Measurements from ENCODE around the gene PAEP.
"Not testable (repeated sequence)": the region's sequence is repeated elsewhere in the genome, so short reads cannot be mapped to it uniquely, and the experiment has no call there.

The PAEP gene

DNA sequence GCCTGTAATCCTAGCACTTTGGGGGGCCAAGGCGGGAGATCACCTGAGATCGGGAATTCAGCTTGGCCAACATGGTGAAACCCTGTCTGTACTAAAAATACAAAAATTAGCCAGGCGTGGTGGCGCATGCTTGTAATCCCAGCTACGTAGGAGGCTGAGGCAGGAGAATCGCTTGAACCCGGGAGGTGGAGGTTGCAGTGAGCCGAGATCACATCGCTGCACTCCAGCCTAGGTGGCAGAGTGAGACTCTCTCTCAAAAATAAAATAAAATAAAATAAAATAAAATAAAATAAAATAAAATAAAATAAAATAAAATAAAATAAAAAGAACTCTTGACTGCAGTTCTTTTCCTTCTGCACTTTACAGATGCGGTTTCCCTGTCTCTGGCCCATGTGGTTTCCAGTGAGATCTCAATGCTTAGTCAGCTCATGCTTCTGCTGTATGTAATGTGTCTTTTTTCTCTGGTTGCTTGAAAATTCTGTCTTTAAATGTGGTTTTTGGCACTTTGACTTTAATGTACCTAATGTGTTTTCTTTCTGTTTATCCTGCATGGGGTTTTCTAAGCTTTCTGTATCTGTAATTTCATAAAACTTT lies 32.6 kb upstream of the PAEP start:
- H3K27me3 ChIP-seq (ENCODE audit: control insufficient read depth, insufficient read depth, low read length); H3K4me3 ChIP-seq (ENCODE audit: low read length); H3K27ac ChIP-seq (ENCODE audit: low read length); H3K9me3 ChIP-seq (ENCODE audit: control insufficient read depth, low read depth, low read length); H3K4me1 ChIP-seq (ENCODE audit: control insufficient read depth, low read depth, low read length); H3K9ac ChIP-seq (ENCODE audit: low read length); H3K36me3 ChIP-seq (ENCODE audit: control insufficient read depth, low read depth, low read length): not testable (repeated sequence)

DNA sequence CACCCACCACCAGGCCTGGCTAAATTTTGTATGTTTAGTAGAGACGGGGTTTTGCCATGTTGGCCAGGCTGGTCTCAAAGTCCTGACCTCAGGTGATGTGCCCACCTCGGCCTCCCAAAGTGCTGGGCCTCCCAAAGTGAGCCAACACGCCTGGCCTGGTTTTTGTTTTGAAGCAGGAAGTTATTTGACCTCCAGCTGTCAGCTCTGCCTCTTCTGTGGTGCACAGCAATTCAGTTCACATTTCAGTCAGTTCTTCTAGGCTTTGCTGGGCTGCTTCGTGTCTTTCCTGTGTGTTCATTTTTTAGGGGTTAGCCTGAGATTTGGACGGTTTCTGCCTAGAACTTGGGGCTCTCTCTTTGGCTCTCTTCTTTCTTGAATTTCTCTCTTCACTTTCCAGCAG lies 31.4 kb upstream of the PAEP start:
- Histone ChIP-seq H3K27ac (ENCODE audit: low read length) (no peak overlapping the region), H3K4me3 (ENCODE audit: low read length) (no peak overlapping the region), H3K9ac (ENCODE audit: low read length) (no peak overlapping the region), H3K36me3 (ENCODE audit: control insufficient read depth, low read depth, low read length) (no peaks in the 10 kb centered on the region), H3K9me3 (ENCODE audit: control insufficient read depth, low read depth, low read length) (no peaks in the 10 kb centered on the region), H3K4me1 (ENCODE audit: control insufficient read depth, low read depth, low read length) (peaks cover 5% of the 10 kb centered on the region), H3K27me3 (ENCODE audit: control insufficient read depth, insufficient read depth, low read length) (no peaks in the 10 kb centered on the region)

DNA sequence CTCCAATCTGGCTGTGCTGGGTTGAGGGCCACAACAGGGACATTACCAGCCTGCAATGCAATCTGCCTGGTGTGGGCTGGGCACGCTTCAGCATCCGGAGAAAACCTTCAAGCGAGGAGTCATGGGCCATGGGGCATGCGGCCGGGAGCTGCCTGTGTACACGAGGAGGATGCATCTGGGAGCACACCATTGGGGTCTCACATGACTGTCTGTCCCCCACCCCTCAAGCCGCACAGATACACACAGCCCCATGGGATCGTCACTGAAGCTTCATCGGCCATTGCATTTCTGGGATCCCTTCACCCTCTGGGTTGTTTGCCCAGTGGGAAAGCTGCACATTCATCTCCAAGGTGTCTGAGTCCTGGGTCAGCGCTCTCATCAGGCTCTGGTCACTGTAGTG lies 30.5 kb upstream of the PAEP start:
- peaks cover 5% of the 10 kb centered on the region for H3K4me1 ChIP-seq (ENCODE audit: control insufficient read depth, low read depth, low read length)
- no peak overlapping the region for H3K27ac ChIP-seq (ENCODE audit: low read length)
- no peak overlapping the region for H3K4me3 ChIP-seq (ENCODE audit: low read length)
- no peak overlapping the region for H3K9ac ChIP-seq (ENCODE audit: low read length)
- H3K27me3 ChIP-seq (ENCODE audit: control insufficient read depth, insufficient read depth, low read length), result no peaks in the 10 kb centered on the region
- H3K9me3 ChIP-seq (ENCODE audit: control insufficient read depth, low read depth, low read length), result no peaks in the 10 kb centered on the region
- no peaks in the 10 kb centered on the region for H3K36me3 ChIP-seq (ENCODE audit: control insufficient read depth, low read depth, low read length)

DNA sequence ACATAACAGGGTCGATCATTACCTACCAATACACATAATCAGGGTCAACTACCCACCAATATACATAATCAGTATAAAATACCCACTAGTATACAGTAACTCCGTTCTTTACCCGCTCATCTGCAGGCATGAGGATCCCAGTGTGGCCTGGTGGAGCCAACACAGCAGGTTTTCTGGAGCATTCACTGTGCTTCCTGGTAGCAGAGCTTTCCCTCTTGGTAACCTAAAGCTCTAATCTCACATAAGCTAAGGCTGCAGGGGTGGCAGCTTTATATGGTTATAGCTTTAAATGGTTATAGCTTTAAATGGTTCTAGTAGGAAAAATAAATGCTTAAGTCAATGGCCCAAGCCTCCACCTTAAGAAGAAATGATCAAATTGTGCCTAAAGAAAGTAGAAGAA lies 28.4 kb upstream of the PAEP start:
- no peaks in the 10 kb centered on the region for H3K9me3 ChIP-seq (ENCODE audit: control insufficient read depth, low read depth, low read length)
- H3K27me3 ChIP-seq (ENCODE audit: control insufficient read depth, insufficient read depth, low read length), result no peaks in the 10 kb centered on the region
- H3K4me1 ChIP-seq (ENCODE audit: control insufficient read depth, low read depth, low read length), result no peaks in the 10 kb centered on the region
- H3K36me3 ChIP-seq (ENCODE audit: control insufficient read depth, low read depth, low read length), result no peaks in the 10 kb centered on the region
- H3K4me3 ChIP-seq (ENCODE audit: low read length), result no peak overlapping the region
- no peak overlapping the region for H3K27ac ChIP-seq (ENCODE audit: low read length)
- H3K9ac ChIP-seq (ENCODE audit: low read length), result no peak overlapping the region

DNA sequence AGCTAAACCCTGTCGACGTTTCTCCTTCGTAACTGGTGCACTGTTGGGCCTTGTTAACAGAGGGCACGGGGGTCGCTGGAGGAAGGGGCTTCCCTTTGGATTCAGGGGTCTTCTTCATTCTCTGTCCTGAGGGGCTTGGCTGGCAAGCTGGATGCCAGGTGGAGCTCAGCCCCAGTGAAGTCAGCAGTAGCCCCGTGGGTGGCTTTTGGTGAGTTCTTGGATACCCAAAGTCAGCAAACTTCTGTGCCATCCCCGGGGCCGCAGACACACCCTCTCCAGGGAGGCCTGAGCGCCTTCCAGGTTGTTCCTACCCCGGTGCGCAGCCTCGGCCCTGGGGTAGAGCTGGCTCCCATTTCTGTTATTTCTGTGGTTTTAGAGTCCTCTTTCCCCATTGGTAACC lies 27.9 kb upstream of the PAEP start:
- H3K36me3 ChIP-seq (ENCODE audit: control insufficient read depth, low read depth, low read length), result no peaks in the 10 kb centered on the region
- no peak overlapping the region for H3K4me3 ChIP-seq (ENCODE audit: low read length)
- H3K9ac ChIP-seq (ENCODE audit: low read length), result no peak overlapping the region
- H3K4me1 ChIP-seq (ENCODE audit: control insufficient read depth, low read depth, low read length), result no peaks in the 10 kb centered on the region
- no peaks in the 10 kb centered on the region for H3K27me3 ChIP-seq (ENCODE audit: control insufficient read depth, insufficient read depth, low read length)
- no peak overlapping the region for H3K27ac ChIP-seq (ENCODE audit: low read length)
- no peaks in the 10 kb centered on the region for H3K9me3 ChIP-seq (ENCODE audit: control insufficient read depth, low read depth, low read length)

DNA sequence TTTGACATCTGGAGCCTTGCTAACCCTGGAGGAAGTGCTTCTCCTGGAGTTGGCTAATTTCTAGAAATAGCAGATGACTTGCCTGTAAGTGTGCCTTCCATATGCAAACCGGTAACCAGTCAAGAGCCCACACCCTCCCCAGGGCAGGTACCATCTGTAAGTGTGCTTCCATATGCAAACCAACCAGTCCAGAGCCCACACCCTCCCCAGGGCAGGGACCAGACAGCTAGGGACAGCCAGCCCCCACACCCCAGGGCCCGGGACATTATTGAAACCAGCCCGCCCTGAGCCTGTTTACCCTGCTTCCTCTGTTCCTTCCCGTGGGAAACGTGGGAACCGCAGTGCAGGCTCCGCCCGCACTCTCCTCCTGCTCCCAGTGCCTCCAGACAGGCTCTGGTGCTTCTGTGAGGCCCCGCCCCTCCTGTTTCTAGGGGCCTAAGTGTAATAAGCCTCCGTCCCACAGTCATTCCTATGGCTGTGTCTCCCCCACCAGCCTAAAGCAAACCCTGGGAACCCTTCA lies 27.3 kb upstream of the PAEP start:
- H3K36me3 ChIP-seq (ENCODE audit: control insufficient read depth, low read depth, low read length); H3K4me1 ChIP-seq (ENCODE audit: control insufficient read depth, low read depth, low read length); H3K9ac ChIP-seq (ENCODE audit: low read length); H3K4me3 ChIP-seq (ENCODE audit: low read length); H3K27me3 ChIP-seq (ENCODE audit: control insufficient read depth, insufficient read depth, low read length); H3K27ac ChIP-seq (ENCODE audit: low read length); H3K9me3 ChIP-seq (ENCODE audit: control insufficient read depth, low read depth, low read length): not testable (repeated sequence)

DNA sequence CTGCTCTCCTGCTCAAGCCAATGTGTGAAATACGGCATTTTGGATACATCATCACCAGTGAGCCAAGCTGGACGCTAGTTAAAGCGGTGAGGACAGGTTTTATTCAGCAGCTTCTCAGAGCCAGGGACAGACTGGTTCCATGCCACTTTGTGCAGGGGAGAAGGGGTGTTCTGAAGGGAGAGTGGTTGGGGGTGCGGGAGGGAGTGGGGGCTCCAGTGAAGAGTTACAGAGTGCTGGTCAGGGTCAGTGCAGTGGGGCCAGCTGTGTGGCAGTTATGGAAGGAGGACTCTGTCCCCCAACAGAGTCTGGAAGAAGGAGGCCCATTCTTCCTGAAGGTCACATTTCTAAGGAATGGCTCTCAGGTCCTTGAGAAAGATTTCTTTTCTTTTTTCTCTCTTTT lies 26.7 kb upstream of the PAEP start:
- H3K27me3 ChIP-seq (ENCODE audit: control insufficient read depth, insufficient read depth, low read length); H3K9me3 ChIP-seq (ENCODE audit: control insufficient read depth, low read depth, low read length); H3K4me1 ChIP-seq (ENCODE audit: control insufficient read depth, low read depth, low read length); H3K4me3 ChIP-seq (ENCODE audit: low read length); H3K9ac ChIP-seq (ENCODE audit: low read length); H3K27ac ChIP-seq (ENCODE audit: low read length); H3K36me3 ChIP-seq (ENCODE audit: control insufficient read depth, low read depth, low read length): not testable (repeated sequence)

DNA sequence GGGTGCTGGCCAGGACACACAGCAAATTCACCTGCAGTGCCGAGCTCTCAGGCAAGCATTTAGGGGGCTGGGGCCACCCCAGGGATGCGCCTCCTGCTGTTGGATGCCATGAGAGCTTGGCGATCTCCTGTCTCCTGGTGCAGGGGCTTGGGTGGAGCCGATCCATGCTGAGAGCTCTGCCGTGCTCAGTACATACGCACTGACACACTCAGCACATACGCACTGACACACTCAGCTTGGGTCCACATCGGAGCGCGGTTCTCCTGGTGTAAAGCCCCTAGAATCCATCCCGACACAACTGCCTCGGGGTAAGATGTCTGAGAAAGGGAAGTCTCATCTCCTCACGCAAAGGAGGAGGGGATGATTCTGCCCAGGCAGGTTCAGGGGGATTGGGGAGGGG lies 25.9 kb upstream of the PAEP start:
- H3K9ac ChIP-seq (ENCODE audit: low read length), result not testable (repeated sequence)

DNA sequence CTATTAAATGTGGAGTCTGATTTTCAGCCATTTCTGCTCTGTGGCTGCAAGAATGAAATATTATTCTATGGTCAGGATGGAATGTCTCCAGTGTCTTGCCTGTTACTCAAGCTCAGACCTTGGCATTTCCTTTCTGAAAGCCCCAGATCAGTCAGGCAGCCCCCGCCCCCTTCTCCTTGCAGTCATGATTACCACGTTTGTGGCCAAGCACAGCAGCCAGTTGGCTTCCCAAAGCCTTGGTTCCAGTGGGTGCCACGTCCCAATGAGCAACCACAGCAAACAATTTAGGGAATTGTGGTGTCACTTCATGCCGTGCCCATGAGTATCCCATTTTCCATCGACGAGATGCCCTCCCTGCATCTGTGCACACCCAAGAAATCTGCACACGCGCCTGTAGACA lies 25.3 kb upstream of the PAEP start:
- Histone ChIP-seq H3K27me3 (ENCODE audit: control insufficient read depth, insufficient read depth, low read length) (no peaks in the 10 kb centered on the region), H3K4me3 (ENCODE audit: low read length) (no peak overlapping the region), H3K27ac (ENCODE audit: low read length) (no peak overlapping the region), H3K4me1 (ENCODE audit: control insufficient read depth, low read depth, low read length) (no peaks in the 10 kb centered on the region), H3K9me3 (ENCODE audit: control insufficient read depth, low read depth, low read length) (no peaks in the 10 kb centered on the region), H3K9ac (ENCODE audit: low read length) (no peak overlapping the region), H3K36me3 (ENCODE audit: control insufficient read depth, low read depth, low read length) (no peaks in the 10 kb centered on the region)

More for the DNA sequence above, 25.9 kb upstream of the PAEP start:
- not testable (repeated sequence) for H3K27ac ChIP-seq (ENCODE audit: low read length); H3K27me3 ChIP-seq (ENCODE audit: control insufficient read depth, insufficient read depth, low read length); H3K9me3 ChIP-seq (ENCODE audit: control insufficient read depth, low read depth, low read length); H3K36me3 ChIP-seq (ENCODE audit: control insufficient read depth, low read depth, low read length); H3K4me3 ChIP-seq (ENCODE audit: low read length); H3K4me1 ChIP-seq (ENCODE audit: control insufficient read depth, low read depth, low read length)

DNA sequence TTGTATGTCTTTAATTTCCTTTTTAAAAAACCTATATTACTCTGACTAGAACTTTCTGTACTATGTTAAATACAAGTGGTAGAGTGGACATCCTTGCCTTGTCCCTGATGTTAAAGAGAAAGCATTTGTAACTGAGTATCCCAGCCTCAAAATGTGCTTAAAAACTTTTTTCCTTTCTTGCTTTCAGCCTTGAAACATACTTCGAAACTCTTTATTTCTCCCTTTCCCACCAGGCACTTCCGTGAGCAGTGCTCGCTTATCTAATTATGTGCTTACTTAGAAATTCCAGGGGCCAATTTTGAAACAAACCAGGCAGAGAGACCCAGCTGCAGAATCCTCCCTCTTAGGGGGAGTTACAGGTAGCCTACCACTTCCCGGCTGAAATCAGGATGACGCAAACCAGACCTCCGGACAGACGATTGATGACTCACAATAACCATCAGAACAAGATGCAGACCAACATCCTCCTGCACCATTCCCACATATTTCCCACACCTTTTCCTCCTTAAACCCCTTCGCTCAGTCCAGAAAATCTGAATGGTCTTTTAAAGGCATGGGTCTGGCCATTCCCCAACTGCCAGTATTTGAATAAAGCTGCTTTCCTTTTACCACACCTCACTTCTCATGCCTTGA lies 18.2 kb upstream of the PAEP start:
- H3K4me1 ChIP-seq (ENCODE audit: control insufficient read depth, low read depth, low read length); H3K36me3 ChIP-seq (ENCODE audit: control insufficient read depth, low read depth, low read length); H3K27me3 ChIP-seq (ENCODE audit: control insufficient read depth, insufficient read depth, low read length); H3K9ac ChIP-seq (ENCODE audit: low read length); H3K9me3 ChIP-seq (ENCODE audit: control insufficient read depth, low read depth, low read length); H3K27ac ChIP-seq (ENCODE audit: low read length); H3K4me3 ChIP-seq (ENCODE audit: low read length): not testable (repeated sequence)

DNA sequence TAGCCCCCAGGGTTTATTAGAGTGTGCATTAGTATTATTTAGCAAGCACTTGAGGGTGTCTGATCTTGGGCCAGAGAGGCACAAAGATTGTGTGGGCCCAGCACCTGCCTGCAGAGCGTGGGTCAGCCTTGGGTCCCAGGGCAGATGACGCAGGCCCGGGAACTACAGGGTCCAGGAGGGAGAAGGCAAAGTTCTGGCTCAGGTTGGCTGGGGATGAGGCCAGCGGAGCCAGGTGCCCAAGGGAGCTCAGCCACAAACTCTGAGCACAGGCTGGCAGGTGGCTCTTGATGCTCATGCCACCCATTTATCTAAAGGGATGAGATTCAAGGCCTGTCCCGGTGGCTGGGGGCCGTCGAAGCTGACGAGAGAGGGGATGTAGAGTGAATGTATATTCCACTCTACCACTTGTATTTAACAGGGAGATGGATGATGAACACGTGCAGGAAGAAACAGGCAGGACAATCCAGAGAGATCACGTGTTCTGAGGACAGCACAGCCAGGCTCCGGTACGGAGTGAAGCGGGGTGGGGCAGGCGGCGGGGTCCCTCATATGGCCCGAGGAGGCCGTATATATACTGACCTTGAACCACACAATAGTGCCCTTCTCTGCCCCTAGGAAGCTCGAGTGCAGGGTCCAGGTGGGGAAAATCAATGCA lies 16.4 kb upstream of the PAEP start:
- Histone ChIP-seq H3K27me3 (ENCODE audit: control insufficient read depth, insufficient read depth, low read length) (no peaks in the 10 kb centered on the region), H3K4me3 (ENCODE audit: low read length) (no peak overlapping the region), H3K9ac (ENCODE audit: low read length) (no peak overlapping the region), H3K36me3 (ENCODE audit: control insufficient read depth, low read depth, low read length) (no peaks in the 10 kb centered on the region), H3K27ac (ENCODE audit: low read length) (no peak overlapping the region), H3K4me1 (ENCODE audit: control insufficient read depth, low read depth, low read length) (no peaks in the 10 kb centered on the region), H3K9me3 (ENCODE audit: control insufficient read depth, low read depth, low read length) (no peaks in the 10 kb centered on the region)

DNA sequence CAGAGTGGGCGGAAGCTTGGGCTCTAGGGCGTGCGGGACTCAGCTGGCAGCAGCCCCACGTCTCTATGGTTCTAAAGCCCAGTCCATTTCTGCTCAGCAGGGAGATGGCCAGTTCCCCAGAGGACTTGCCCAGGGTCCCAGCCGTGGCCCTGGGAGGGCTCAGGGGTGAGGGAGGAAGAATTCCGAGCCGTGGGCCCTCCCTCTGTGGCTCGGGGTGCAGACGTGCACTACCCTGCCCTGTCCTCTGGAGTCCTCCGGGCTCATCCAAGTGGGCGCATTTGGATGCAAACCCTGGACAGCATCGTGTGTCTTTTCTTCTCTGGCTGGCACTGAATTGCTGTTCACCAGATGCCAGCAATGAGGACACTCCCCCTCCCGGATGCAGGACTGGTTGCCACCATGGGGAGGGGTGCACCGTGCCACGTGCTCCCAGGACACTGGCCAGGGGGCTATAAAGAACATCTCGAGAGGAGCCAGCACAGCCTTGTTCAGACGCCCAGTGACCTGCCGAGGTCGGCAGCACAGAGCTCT lies 15.8 kb upstream of the PAEP start, which contains the start of gene OBP2A:
Gene OBP2A (plus strand): TSS at position 481 of the 531 bp plus-strand sequence. CDS start 55 bp downstream, outside the sequence.
- H3K27ac ChIP-seq (ENCODE audit: low read length); H3K9ac ChIP-seq (ENCODE audit: low read length); H3K27me3 ChIP-seq (ENCODE audit: control insufficient read depth, insufficient read depth, low read length); H3K4me3 ChIP-seq (ENCODE audit: low read length); H3K4me1 ChIP-seq (ENCODE audit: control insufficient read depth, low read depth, low read length); H3K9me3 ChIP-seq (ENCODE audit: control insufficient read depth, low read depth, low read length); H3K36me3 ChIP-seq (ENCODE audit: control insufficient read depth, low read depth, low read length): not testable (repeated sequence)
